NCI-H2029 treated with DMSO at 0.1 percent for 48 hours (cell line): ENCODE results near the gene TFR2.

Source experiments
- DNase-seq: peaks from one replicate; lab custom pipeline; 2025; lab: John Stamatoyannopoulos, UW

TFR2 gene

DNA sequence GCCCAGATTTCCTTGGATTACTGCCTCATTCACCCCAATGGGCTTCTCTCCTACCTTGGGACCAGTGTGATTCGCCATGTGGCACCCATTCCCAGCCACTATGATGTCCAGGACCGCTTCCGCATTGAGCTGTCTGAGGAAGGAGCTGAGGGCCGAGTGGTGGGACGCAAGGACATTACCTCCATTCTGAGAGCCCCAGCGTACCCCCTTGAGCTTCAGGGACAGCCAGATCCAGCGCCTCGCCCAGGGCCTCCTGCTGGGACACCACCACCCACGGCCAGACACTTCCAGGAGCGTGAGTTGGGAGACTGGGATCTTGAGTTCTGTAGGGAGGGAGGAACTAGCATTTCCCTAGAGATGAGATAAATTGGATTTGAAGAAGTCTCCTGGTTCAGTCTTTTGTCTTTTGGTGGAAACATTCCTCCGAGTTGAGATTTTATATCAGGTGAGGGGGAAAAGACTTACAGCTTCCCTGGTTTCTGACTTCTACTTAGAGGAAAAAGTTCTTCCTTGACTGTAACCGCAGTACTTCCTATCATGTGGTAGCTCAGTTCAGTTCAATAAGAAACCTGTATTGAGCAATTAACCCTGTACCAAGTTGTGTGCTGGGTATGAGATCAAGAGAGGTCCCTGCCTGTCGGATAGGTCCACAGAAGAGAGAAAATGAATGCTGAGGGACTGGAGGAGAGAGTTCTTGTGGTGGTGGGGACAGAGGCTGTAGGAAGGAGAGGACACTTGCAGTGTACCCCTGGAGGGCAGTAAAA, 27.8 kb downstream of the TFR2 start:
- no peak for DNase-seq

DNA sequence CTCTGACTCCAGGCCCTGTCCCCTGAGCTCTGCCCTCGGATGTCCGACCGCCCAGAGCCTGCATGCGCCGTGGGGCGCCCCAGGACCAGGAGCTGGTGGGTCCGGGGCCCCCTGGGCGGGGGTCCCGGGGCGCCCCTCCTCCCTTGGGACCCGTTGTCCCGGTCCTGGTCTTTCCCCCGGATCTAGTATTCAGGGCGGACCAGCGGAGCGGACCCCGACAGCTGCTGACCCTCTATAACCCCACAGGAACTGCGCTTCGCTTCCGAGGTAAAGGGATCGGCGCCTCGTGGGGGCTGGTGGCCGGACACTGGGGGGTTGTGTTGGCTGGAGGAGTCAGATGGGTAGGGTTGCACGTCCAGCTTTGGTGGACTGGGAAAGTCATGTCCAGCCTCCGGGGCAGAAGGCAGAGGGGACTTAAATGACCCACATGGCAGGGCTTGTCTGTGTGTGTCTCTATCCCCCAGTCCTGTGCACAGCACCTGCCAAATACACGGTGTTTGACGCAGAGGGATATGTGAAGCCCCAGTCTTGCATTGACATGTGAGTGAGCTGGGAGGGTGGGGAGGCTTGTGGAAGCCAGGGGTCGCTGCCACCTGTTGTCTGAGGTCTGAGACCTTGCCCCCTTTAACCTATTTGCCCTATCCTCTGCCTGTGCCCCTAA, 28.5 kb downstream of the TFR2 start:
- no peak for DNase-seq

DNA sequence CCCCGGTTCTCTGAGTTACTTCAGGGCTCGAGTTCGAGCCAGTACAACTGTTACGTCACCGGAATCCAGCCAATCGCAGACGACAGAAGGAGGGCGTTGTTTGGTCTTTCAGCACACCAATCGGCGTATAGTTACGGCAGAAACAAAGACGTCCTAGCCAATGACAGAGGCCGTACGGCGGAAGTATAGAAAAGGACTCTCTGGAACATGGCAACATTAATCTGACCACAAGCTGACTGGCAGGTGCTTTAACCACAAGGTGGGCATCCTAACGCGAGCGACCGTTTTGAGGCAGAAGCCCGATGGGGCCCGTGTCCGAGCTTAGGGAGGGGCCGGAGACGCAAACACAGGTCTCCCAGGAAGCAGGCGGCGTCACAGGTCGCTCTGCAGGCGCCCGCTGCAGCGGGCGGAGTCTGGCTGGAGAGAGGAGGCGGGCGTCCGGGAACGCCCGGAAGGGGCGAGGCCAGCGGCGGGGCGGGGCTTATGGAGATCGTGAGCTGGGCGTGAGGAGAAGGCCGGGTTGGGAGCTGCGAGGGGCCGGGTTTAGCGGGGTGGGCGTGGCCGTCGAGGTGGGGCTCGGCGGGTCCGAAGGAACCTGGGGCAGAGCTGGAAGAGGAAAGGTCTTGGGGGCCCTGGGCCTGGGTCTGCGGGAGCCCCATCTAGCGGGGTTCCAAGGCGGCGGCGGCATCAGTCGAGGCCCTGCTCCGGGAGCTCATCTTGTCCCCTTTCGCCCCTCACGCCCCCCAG, 29.2 kb downstream of the TFR2 start, which contains the start of gene MOSPD3:
Gene MOSPD3, plus strand, starts transcription at position 558 of the 747 bp plus-strand sequence. CDS start 252 bp downstream, outside the sequence.
- DNase-seq = peak; percentile 98

DNA sequence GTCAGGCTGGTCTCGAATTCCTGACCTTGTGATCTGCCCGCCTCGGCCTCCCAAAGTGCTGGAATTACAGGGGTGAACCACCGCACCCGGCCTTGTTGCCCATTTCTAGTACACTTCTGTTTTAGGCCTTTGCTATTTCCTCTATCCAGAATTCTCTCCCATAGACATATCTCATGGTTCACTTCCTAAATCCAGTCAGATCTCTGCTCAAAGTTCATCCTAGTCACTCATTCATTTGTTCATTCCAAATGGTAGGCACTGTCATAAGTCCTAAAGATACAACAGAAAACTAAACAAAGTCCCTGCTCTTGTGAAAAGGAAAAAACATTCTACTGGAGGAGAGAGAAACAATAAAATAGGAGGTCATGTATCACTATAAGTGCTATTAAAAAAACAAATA, 31.4 kb downstream of the TFR2 start:
- DNase-seq = no peak

DNA sequence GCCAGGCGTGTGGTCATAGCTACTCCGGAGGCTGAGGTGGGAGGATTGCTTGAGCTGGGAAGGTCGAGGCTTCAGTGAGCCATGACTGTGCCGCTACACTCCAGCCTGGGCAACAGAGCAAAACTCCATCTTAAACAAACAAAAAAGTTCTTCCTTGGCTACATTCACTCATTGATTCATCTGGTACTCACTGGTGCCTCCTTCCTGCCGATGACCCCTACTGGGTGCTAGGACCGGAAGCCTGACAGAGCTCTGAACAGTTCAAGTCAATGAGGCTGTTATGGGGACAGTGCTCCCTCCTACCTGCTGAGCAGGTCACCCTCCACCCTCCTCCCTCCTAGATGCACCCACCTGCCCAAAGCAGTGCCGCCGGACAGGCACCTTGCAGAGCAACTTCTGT, 34.2 kb downstream of the TFR2 start:
- no peak for DNase-seq

DNA sequence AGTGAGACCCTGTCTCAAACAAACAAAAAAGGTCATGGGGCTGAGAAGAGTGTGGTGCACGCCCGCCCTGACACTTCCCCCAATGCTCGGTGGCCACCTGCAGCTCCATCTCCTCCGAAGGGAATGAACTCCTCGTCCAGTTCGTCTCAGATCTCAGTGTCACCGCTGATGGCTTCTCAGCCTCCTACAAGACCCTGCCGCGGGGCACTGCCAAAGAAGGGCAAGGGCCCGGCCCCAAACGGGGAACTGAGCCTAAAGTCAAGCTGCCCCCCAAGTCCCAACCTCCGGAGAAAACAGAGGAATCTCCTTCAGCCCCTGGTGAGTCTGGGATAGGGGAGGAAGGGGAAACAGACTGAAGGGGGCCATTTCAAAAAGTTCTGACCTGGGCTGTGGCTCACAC, 35.0 kb downstream of the TFR2 start:
- DNase-seq = no peak

DNA sequence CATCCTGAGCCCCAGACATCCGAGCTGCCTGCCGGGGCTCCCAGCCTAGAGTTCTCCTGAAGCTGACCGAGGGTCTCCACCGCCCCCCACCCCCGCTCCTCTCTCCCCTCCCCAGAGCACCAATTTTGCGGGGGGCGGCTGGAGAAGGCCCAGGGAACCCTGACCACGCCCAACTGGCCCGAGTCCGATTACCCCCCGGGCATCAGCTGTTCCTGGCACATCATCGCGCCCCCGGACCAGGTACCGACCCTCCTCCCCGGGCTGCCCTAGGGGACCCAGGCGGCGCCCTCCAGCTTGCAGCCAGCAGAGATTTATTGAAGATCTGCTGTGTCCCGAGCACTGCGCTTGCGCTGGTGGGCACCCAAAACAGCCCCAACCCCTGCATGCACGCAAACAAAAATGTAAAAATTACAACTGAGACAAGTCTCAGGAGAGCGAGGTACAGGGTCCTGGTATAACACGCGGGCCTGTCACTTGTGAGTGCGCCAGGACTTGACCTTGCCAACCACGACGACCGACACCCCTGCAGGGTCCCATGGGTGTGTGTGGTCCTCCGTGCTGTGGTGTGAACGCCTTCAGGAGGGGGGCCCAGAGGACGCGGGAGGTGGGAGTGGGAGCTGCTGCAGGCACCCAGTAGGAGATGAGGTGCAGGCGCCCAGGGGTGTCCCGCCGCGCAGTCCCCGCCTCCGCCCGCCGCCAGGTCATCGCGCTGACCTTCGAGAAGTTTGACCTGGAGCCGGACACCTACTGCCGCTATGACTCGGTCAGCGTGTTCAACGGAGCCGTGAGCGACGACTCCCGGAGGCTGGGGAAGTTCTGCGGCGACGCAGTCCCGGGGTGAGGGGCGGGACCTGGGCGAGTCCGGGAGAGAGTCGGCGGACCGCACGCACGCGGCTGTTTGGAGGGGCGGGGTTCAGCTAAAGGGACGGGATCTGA, 36.1 kb downstream of the TFR2 start:
- DNase-seq = no peak

DNA sequence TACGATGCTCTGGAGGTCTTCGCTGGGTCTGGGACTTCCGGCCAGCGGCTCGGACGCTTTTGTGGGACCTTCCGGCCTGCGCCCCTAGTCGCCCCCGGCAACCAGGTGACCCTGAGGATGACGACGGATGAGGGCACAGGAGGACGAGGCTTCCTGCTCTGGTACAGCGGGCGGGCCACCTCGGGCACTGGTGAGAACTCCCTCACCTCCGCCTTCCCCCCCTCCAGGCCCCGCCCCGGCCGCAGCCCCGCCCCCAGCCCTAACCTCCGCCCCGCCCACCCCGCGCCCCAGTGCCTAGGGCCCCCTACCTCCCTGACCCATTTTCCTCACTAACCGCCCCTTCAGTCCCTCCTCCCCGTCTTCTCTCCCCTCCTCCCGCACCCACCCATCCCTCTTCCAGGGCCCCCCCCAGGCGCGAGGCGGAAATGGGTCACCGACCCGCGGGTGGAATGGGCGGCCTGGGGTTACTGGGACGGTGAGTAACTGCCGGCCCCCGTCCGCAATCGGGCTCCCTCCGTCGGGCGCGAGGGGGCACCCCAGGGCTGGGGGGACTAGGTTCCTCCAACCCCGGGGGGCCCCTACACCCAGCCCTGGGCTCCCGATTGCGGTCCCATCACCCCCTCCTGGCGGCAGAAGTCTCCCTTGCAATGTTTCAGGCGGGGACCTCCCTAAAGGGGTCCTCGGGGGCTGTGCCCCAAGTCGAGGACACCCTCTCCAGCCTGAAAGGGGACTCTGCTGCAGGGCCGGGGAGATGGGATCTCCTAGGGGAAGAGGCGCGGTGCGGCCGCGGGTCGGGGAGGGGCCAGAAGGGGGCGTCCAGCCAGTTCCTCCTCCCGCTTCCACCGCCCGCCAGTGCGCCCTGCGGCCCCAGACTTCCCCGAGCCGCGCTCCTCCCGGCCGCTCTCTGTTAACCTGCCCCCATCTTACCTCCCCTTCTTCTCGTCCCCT, 37.0 kb downstream of the TFR2 start:
- no peak for DNase-seq

DNA sequence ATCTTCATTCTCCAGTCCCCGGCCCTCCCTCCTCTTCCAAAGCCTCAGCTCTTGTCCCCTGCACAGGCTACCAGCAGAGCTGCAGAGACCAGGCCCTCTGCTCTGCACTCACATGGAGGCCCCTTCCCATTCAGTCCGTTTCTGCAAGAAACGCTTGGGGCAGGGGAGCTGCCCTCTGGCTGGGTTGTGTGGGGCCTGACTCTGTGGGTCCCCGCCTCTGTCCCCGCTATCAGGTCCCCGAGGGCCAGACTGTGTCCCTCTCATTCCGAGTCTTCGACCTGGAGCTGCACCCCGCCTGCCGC, 37.7 kb downstream of the TFR2 start:
- DNase-seq = no peak

DNA sequence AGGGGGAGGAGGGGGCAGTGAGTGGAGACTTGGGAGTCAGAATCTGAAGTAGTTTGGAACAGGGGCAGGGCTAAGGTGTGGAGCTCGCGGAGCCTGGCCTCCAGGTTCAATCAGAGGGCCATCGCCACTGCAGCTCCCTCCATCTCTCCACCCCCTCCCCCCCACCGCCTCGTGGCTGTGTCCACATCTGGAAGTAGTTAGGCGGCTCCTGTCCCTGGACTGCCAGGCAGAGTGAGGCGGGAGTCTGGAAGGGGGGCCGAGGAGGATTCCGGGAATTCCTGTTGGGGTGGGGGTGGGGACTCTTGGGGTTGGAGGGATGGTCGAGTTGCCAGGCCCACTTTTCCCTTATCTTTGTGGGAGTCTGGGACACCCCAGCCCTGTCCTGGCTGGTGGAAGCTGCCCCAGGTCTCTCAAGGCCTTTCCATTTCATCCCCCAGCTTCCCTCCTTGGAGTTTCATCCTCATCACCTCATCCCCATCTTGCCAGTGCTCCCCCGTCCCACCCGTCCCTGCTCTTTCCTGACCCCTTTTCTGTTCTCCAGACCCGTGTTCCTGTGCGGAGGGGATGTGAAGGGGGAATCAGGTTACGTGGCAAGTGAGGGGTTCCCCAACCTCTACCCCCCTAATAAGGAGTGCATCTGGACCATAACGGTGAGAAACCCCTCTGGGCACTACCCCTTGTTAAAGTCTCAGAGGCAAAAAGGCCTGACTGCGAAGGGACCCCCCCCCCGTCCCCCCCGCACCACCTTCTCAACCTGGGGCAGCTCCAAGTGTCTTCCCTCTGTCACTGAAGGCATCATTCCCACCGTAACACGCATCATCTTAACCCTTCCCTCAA, 38.2 kb downstream of the TFR2 start:
- no peak for DNase-seq

DNA sequence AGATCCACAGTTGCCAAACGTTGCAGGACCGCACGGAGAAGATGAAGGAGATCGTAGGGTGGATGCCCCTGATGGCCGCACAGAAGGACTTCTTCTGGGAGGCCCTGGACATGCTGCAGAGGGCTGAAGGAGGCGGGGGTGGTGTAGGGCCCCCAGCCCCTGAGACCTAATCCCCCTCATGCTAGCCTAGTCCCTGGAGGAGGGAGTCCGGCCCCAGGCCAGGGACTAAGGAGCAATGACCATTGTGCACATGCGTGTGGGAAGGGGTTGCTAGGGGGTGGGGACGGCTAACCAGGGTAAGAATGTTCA, 40.7 kb downstream of the TFR2 start:
- DNase-seq = no peak

DNA sequence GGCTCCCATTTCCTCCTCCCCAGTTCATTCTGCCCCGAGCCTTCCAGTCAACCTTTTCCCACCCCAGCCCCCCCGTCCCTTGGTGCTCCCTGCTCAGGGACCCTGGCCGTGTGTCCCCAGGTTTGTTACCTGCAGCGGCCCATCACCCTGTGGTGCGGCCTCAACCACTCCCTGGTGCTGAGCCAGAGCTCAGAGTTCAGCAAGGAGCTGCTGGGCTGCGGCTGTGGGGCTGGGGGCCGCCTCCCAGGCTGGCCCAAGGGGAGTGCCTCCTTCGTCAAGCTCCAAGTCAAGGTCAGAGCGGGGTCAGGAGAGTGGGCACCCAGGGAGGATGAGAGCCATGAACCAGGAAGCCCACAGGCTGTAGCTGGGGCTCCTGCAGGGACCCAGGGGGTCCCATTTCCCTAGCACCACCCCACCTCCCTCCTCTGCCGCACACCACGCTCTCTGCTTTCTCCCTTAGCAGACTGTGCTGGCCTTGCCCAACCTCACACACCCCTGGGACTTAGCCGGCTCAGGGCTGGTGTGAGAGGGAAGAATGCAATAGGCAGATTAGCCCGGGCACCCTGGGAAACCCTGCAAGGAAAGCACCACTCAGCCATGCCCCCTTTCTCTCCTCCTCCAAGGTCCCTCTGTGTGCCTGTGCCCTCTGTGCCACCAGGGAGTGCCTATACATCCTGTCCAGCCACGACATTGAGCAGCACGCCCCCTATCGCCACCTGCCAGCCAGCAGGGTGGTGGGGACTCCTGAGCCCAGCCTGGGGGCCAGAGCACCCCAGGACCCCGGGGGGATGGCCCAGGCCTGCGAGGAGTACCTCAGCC, 41.2 kb downstream of the TFR2 start:
- no peak for DNase-seq

DNA sequence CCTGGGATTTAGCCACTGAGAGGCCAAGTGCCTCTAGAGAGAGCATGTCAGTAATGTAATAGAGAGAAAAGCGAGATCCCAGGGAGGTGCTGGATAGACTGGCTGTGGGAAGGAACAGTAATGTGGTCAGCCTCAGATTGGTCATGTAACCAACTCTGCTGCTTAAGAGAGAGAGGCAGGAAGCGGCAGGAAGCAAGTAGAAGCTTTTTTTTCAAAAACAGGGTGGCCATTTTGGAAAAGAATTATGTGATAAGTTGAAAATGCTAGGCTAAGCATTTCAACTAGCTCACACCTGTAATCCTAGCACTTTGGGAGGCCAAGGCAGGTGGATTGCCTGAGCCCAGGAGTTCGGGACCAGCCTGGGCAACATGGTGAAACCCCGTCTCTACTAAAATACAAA, 42.9 kb downstream of the TFR2 start:
- no peak for DNase-seq

DNA sequence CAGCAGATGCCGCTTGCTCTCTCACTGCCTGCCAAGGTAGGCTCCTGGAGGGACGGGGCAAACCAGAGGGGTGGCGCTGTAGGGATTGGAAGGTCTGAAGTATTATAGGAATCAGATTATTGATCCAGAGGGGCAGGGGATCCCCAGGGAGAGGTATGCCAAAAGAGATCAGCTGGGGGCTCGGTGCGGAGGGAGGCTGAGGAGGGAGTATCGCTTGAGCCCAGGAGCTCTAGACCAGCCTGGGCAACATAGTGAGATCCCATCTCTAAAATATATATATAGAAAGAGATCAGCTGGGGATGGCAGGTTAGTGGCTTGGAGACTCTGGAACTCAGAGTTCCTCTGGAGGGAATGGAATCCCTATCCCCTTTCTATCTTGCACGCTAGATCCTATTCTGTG, 46.2 kb downstream of the TFR2 start:
- no peak for DNase-seq

DNA sequence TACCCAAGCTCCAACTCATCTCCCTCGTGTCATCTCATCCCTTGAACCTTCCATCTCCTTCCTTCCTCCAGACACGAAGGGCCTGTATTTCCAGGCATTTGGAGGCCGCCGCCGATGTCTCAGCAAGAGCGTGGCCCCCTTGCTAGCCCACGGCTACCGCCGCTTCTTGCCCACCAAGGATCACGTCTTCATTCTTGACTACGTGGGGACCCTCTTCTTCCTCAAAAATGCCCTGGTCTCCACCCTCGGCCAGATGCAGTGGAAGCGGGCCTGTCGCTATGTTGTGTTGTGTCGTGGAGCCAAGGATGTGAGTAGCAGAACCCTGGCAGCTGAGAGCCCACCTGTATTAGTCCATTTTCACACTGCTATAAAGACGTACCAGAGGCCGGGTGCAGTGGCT, 49.8 kb downstream of the TFR2 start:
- no peak for DNase-seq

DNA sequence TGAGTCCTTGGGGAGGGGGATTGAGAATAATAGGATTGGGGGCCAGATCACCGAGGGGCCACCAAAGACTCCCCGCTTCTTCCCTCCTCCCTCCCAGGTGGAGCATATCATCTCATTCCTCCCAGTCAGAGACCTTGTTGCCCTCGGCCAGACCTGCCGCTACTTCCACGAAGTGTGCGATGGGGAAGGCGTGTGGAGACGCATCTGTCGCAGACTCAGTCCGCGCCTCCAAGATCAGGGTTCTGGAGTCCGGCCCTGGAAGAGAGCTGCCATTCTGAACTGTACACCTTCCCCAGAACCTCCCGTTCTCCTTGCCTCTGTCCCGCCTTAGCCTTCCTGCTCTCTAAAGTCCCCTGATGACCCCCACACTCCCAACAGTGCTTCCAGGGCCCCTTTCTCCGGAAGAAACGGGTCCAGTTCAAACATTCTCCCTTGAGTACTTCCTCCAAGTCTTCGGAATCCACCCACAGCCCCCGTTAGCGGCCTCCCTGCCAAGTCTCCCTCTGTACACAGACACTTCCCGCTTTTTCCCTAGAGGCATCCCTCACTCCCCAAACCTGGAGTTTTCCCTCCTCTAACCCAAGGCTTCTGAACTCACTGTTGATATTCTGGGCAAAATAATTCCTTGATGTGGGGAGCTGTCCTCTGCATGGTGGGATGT, 51.1 kb downstream of the TFR2 start:
- no peak for DNase-seq

DNA sequence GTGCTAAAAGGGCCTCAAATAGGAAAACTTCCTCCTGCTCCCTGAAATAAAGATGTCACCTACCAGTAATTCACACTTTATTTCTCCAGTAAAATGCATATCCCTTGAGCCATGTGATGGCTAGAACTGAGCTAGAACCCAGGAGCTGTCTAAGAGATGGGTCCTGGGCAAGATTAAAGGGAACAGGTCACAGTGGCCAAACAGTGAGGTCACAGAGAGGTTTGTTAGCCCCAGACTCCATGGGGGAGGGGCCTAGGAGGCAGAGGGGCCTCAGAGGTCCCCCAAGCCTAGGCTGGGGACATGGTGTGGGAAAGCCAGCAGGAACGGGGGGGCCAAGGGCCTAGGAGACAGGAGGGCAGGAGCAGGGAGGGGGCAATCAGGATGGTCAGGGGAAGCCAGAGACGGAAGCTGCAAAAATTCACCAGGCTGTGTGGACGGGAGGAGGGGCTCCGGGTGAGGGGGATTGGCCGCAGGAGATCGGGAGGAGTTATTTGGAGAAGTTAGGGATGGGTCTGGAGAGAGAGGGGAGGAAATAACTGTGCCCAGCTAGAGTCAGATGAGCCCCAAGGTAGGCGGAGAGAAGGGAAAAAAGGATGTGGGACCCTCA, 51.9 kb downstream of the TFR2 start:
- no peak for DNase-seq

DNA sequence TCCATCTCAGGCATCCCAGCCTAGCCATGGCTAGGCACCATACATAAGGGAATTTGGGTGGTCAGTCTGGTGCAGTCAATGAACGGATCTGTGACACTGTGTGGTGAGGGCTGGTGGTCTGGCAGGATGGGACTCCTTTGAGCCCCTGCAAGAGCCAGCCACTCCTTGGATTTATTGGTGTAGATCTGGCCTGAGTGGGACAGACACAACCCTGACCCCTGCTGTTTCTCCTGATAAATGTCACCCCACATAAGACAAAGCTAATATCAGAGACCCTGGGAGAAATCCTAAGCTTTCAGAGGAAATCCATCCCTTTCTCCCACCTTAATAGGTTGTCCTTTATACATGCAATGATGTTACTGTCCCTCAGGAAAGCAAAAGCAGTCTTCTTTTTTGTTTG, 52.9 kb downstream of the TFR2 start:
- no peak for DNase-seq
